K562 (cell line): ENCODE measurements around the gene DPP8. TPM values are rescaled to one million over a fixed set of nuclear protein-coding genes. Genes with fewer than 3 reads are reported as not detected.
A peak's percentile ranks its signal among the peaks of the same experiment; 100 is the strongest.

Experiments used
- E4F1 ChIP-seq: fragments of 250-450 bp; sonication (Bioruptor Pico); IDR thresholded peaks from 2 replicates; pipeline ENCODE4 v1.5.0; 2021; ENCODE audit warnings: mild to moderate bottlenecking, borderline replicate concordance
- ELF4 ChIP-seq: fragments of 450-650 bp; formaldehyde crosslinking; IDR thresholded peaks from 2 replicates; pipeline ENCODE4 v1.4.0; 2022; ENCODE audit warnings: missing genetic modification characterization
- FUS ChIP-seq: fragments of 200-400 bp; formaldehyde crosslinking; optimal IDR thresholded peaks from 2 replicates; pipeline ENCODE3; 2017; ENCODE audit warnings: low read depth, low read length
- NR4A1 ChIP-seq, 2 experiments: fragments of 250-450 bp in 1 of 2; fragments of 450-650 bp in 1 of 2; sonication (Bioruptor Pico) in 1 of 2; IDR thresholded peaks; 2 replicates each; pipeline versions ENCODE4 v1.4.0 to v1.6.1; 2016 to 2020; ENCODE audit warnings: mild to moderate bottlenecking in 2 of 2, missing compliant biosample characterization in 1 of 2, missing genetic modification characterization in 1 of 2, moderate library complexity in 1 of 2
- YY1 ChIP-seq, 3 experiments: IDR thresholded peaks; 2 replicates each; pipeline ENCODE4 v1.6.1; 2011; ENCODE audit warnings: low read length in 2 of 3, mild to moderate bottlenecking in 2 of 3, moderate library complexity in 2 of 3, borderline replicate concordance in 1 of 3, control low read depth in 1 of 3, low read depth in 1 of 3; ENCODE audit not compliant: insufficient read depth in 3 of 3, insufficient replicate concordance in 2 of 3, control insufficient read depth in 1 of 3, insufficient read length in 1 of 3; ENCODE audit errors: extremely low read depth in 1 of 3
- ZNF655 ChIP-seq: fragments of 250-450 bp; sonication (Bioruptor Pico); IDR thresholded peaks from 2 replicates; pipeline ENCODE4 v1.5.0; 2021
- ZNF79 ChIP-seq: fragments of 250-450 bp; sonication (Bioruptor Pico); IDR thresholded peaks from 2 replicates; pipeline ENCODE4 v1.4.0; 2020; ENCODE audit warnings: low read depth, mild to moderate bottlenecking, moderate library complexity
- polyA plus RNA-seq, 8 experiments: library from polyadenylated mRNA; depleted of rRNA in 4 of 8; stranded (reverse) in 5 of 8; unstranded in 3 of 8; fragments of >200 nt; fragmentation: Nextera tagmentation in 2 of 8; fragmentation: Illumina TruSeq in 1 of 8; extraction: Ambion mirVana in 2 of 8; extraction: Trizol in 1 of 8; gene quantifications; 2 replicates each; pipeline versions ENCODE4 v1.2.1 to v1.2.3, GENCODE V29; 2011 to 2014; ENCODE audit warnings: inconsistent platforms in 1 of 8, missing spikeins in 1 of 8
- total RNA-seq, 7 experiments: library from RNA; depleted of rRNA in 6 of 7; stranded (reverse); fragments of >200 nt in 6 of 7; fragmentation: Illumina TruSeq in 2 of 7; extraction: Trizol in 2 of 7; gene quantifications; 2 replicates each; pipeline versions ENCODE4 v1.2.1 to v1.2.3, GENCODE V29; 2011 to 2021; ENCODE audit warnings: low replicate concordance in 1 of 7
- TF ChIP-seq, protein P1 (sequence below): fragments of 450-650 bp; IDR thresholded peaks from 2 replicates; pipeline ENCODE4 v1.6.1; 2016
- TF ChIP-seq, protein P2 (sequence below): sonication (generic); formaldehyde crosslinking; IDR thresholded peaks from 2 replicates; pipeline ENCODE4 v1.8.0; 2023; ENCODE audit warnings: mild to moderate bottlenecking, missing genetic modification reagents
- TF ChIP-seq, protein P3 (sequence below): fragments of 250-450 bp; sonication (Bioruptor Pico); IDR thresholded peaks from 2 replicates; pipeline ENCODE4 v1.8.0; 2022; ENCODE audit warnings: moderate library complexity, mild to moderate bottlenecking, inconsistent platforms

DPP8 gene
- total and polyA plus RNA-seq, 9 of the 15 experiments (the other 6 are each of a cell fraction or from before 2014, with no cell fraction given) = 5.5 to 36.7 (median 20.7) TPM

DNA sequence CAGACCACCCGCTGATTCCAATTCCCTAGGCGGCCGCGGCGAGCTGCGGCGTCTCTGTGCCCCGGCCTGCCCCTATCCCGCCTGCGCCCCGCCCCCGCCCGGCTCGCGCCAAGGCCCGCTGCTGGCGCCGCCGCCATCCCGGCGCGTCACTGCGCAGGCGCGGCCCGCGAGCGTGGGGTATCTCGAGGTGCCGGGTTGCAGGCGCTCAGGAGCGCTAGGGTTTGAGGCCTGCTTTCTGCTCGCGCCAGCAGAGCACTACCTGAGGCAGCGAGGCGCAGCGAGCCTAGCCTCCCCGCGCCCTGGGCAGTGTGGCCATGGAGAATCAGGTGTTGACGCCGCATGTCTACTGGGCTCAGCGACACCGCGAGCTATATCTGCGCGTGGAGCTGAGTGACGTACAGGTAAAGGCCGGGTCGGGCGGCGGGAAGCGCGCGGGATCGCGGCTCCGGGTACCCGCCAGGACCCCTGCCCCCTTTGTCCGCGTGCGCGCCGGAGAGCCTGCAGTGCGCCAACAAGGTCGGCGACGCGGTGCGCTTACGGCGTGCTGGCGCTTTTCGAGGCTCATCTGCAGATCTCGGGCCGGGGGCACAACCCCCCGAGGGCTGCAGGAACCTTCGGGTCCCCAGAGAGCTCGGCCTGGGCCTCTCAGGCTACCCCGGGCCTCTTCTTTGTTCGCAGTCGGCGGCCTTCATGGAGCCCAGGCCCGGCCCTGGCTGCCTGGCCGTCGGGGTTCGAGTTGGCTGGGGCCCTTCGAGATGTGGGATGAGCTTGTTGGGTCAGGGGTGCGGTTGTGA is 13.0 kb upstream of the DPP8 start, which contains the start of gene HACD3 (continued):
- TF ChIP-seq ELF4 (CRISPR knock-in tag) (no peak), NR4A1 (CRISPR knock-in tag; IDR thresholded peaks at IDR 0.05) (peak; percentile 85; the same call in 1 of the 2 replicates), NR4A1 (tag; IDR thresholded peaks at IDR 0.05) (no peak), E4F1 (CRISPR knock-in tag) (no peak), FUS (no peak), YY1 (IDR thresholded peaks at IDR 0.05; ENCODE audit: borderline replicate concordance in 1 of 3, control insufficient read depth in 1 of 3, extremely low read depth in 1 of 3, insufficient read depth in 3 of 3, insufficient read length in 1 of 3, insufficient replicate concordance in 2 of 3, low read depth in 1 of 3, low read length in 2 of 3) (peak in 2 of 3 experiments; percentile 76 to 79), ZNF79 (CRISPR knock-in tag) (no peak), ZNF655 (CRISPR knock-in tag) (no peak)
- TF ChIP-seq, protein P1, sequence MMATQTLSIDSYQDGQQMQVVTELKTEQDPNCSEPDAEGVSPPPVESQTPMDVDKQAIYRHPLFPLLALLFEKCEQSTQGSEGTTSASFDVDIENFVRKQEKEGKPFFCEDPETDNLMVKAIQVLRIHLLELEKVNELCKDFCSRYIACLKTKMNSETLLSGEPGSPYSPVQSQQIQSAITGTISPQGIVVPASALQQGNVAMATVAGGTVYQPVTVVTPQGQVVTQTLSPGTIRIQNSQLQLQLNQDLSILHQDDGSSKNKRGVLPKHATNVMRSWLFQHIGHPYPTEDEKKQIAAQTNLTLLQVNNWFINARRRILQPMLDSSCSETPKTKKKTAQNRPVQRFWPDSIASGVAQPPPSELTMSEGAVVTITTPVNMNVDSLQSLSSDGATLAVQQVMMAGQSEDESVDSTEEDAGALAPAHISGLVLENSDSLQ = peak; percentile 30; the same call in 1 of the 2 replicates
- TF ChIP-seq, protein P2, sequence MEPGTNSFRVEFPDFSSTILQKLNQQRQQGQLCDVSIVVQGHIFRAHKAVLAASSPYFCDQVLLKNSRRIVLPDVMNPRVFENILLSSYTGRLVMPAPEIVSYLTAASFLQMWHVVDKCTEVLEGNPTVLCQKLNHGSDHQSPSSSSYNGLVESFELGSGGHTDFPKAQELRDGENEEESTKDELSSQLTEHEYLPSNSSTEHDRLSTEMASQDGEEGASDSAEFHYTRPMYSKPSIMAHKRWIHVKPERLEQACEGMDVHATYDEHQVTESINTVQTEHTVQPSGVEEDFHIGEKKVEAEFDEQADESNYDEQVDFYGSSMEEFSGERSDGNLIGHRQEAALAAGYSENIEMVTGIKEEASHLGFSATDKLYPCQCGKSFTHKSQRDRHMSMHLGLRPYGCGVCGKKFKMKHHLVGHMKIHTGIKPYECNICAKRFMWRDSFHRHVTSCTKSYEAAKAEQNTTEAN (CRISPR knock-in tag) = 0 out of 2 replicates have a peak, but pooled peaks have one; percentile 56
- TF ChIP-seq, protein P3, sequence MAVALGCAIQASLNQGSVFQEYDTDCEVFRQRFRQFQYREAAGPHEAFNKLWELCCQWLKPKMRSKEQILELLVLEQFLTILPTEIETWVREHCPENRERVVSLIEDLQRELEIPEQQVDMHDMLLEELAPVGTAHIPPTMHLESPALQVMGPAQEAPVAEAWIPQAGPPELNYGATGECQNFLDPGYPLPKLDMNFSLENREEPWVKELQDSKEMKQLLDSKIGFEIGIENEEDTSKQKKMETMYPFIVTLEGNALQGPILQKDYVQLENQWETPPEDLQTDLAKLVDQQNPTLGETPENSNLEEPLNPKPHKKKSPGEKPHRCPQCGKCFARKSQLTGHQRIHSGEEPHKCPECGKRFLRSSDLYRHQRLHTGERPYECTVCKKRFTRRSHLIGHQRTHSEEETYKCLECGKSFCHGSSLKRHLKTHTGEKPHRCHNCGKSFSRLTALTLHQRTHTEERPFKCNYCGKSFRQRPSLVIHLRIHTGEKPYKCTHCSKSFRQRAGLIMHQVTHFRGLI = no peak
